Activated CD4-positive, alpha-beta T cell treated with anti-CD3 and anti-CD28 coated beads, Interleukin-2, amount 50 U/mL, for 4 hours (primary cell): ENCODE data around the gene HACD2.

ENCODE experiments used
- DNase-seq, 2 experiments: peaks; one replicate each; pipeline ENCODE4 v3.0.0-alpha.2; 2020

HACD2 gene

GRCh38 chr3:123479891-123480290 lies 105.0 kb downstream of the HACD2 start:
- no peak for DNase-seq

- DNase-seq: no peak
These were observed 106.5 kb downstream of the HACD2 start for GRCh38 chr3:123478314-123478713.

- no peak for DNase-seq
These were observed 107.7 kb downstream of the HACD2 start for GRCh38 chr3:123476967-123477750.

GRCh38 chr3:123475786-123476185 lies 109.1 kb downstream of the HACD2 start:
- DNase-seq: no peak

- no peak for DNase-seq
These were observed 113.7 kb downstream of the HACD2 start for GRCh38 chr3:123471106-123471505.

GRCh38 chr3:123469323-123469995 lies 115.4 kb downstream of the HACD2 start:
- DNase-seq: no peak

- DNase-seq: no peak
These were observed 117.8 kb downstream of the HACD2 start for GRCh38 chr3:123467046-123467445.

GRCh38 chr3:123464211-123464610 lies 120.6 kb downstream of the HACD2 start:
- no peak for DNase-seq

GRCh38 chr3:123459862-123460261 lies 125.0 kb downstream of the HACD2 start:
- DNase-seq: no peak

GRCh38 chr3:123458255-123458654 lies 126.6 kb downstream of the HACD2 start:
- no peak for DNase-seq

GRCh38 chr3:123457841-123458240 lies 127.0 kb downstream of the HACD2 start:
- no peak for DNase-seq

GRCh38 chr3:123453675-123454074 lies 131.2 kb downstream of the HACD2 start:
- no peak for DNase-seq

- DNase-seq: no peak
These were observed 133.7 kb downstream of the HACD2 start for GRCh38 chr3:123451186-123451585.

GRCh38 chr3:123449997-123450604 lies 134.8 kb downstream of the HACD2 start:
- DNase-seq: no peak

- DNase-seq: no peak
These were observed 135.5 kb downstream of the HACD2 start for GRCh38 chr3:123449102-123449996.

GRCh38 chr3:123448536-123449101 lies 136.2 kb downstream of the HACD2 start, which contains the start of gene ADCY5:
Gene ADCY5, minus strand, starts transcription at chr3:123449090. Its CDS starts 545 bp downstream, at chr3:123448545.
- DNase-seq: no peak

- no peak for DNase-seq
These were observed 136.9 kb downstream of the HACD2 start for GRCh38 chr3:123447749-123448517.

GRCh38 chr3:123447416-123447748 lies 137.5 kb downstream of the HACD2 start:
- no peak for DNase-seq

- no peak for DNase-seq
These were observed 138.2 kb downstream of the HACD2 start for GRCh38 chr3:123446610-123447109.

GRCh38 chr3:123446210-123446609 lies 138.6 kb downstream of the HACD2 start:
- no peak for DNase-seq

- no peak for DNase-seq
These were observed 139.2 kb downstream of the HACD2 start for GRCh38 chr3:123445702-123446101.

GRCh38 chr3:123444744-123445143 lies 140.1 kb downstream of the HACD2 start:
- no peak for DNase-seq
